K562 (cell line): ENCODE data around the gene KCNAB1. TPM values are rescaled to one million over a fixed set of nuclear protein-coding genes. Genes with fewer than 3 reads are reported as not detected.

Experiments used
- ATAC-seq: fragments of 200-7000 bp; cut with Tn5 transposase; 3 replicates; pipeline ENCODE4 v1.9.1; 2020; ENCODE audit warnings: moderate library complexity
- BruUV-seq: library from RNA; stranded (reverse); fragments of 400-500 nt; replicated peaks from 2 replicates; lab custom pipeline; 2021; lab: Mats Ljungman, UMichigan
- CTCF ChIA-PET: fragments of 300-600 bp; formaldehyde crosslinking; extraction: SDS; loops from one replicate; lab custom pipeline; 2021; ENCODE audit warnings: low intra/inter-chr PET ratio; lab: Yijun Ruan, JAX
- POLR2A ChIA-PET: fragments of 300-600, 350-650 bp; sonication (Branson Sonifier 250); formaldehyde crosslinking; extraction: SDS; loops from one replicate; lab custom pipeline; 2021; ENCODE audit warnings: antibody characterized with exemption, inconsistent platforms; lab: Yijun Ruan, JAX
- DNase-seq, 4 experiments: peaks; one replicate each; pipeline versions ENCODE4 v3.0.0 to v3.0.0-alpha.2; 2011 to 2018; ENCODE audit warnings: low spot score in 3 of 4, mixed read lengths in 3 of 4; ENCODE audit errors: extremely low read depth in 1 of 4
- FAIRE-seq: peaks from 2 replicates; lab custom pipeline; 2011; peaks lifted over from hg19 to GRCh38; lab: Jason Lieb, UNC
- H2AFZ ChIP-seq: 2 replicates; pipeline ENCODE4 v1.6.0; 2011; ENCODE audit warnings: low read depth, low read length, control low read depth, inconsistent platforms
- H3K27ac ChIP-seq: fragments of 200-600 bp; 3 replicates; pipeline ENCODE4 v1.8.0; 2011; ENCODE audit warnings: low read depth, mild to moderate bottlenecking, control low read depth, inconsistent platforms, low read length, moderate library complexity, mixed read lengths; ENCODE audit errors: extremely low read depth
- H3K27me3 ChIP-seq, 2 experiments: fragments of 300-600 bp in 1 of 2; 2 replicates in 1 of 2; 3 replicates in 1 of 2; pipeline versions ENCODE4 v1.6.0 to v1.8.0; 2011; ENCODE audit warnings: inconsistent platforms in 2 of 2, low read length in 2 of 2, mild to moderate bottlenecking in 1 of 2, mixed read lengths in 1 of 2, moderate library complexity in 1 of 2; ENCODE audit not compliant: control insufficient read depth in 2 of 2, insufficient read depth in 2 of 2
- H3K36me3 ChIP-seq: fragments of 300-600 bp; 3 replicates; pipeline ENCODE4 v1.8.0; 2011; ENCODE audit warnings: mild to moderate bottlenecking, low read length, inconsistent platforms; ENCODE audit not compliant: control insufficient read depth, insufficient read depth
- H3K4me1 ChIP-seq, 2 experiments: fragments of 200-600 bp in 1 of 2; replicated peaks in 1 of 2; 2 replicates in 1 of 2; 3 replicates in 1 of 2; pipeline versions ENCODE4 v1.5.1 to v1.8.0; 2011; ENCODE audit warnings: inconsistent platforms in 2 of 2, low read length in 2 of 2, mild to moderate bottlenecking in 1 of 2, mixed read lengths in 1 of 2, moderate library complexity in 1 of 2; ENCODE audit not compliant: control insufficient read depth in 2 of 2, insufficient read depth in 2 of 2
- H3K4me2 ChIP-seq: 2 replicates; pipeline ENCODE4 v1.6.1; 2011; ENCODE audit warnings: low read length, control low read depth, inconsistent platforms, mixed read lengths; ENCODE audit not compliant: insufficient read depth
- H3K4me3 ChIP-seq: fragments of 200-600 bp; sonication (generic), shearing (Covaris generic); 2 replicates; pipeline ENCODE4 v1.5.1; 2016; ENCODE audit warnings: control low read depth, inconsistent platforms
- H3K79me2 ChIP-seq: fragments of 200-600 bp; 3 replicates; pipeline ENCODE4 v1.8.0; 2011; ENCODE audit warnings: low read length, inconsistent platforms; ENCODE audit not compliant: control insufficient read depth, insufficient read depth
- H3K9ac ChIP-seq, 2 experiments: 2 replicates each; pipeline versions ENCODE4 v1.6.0 to v1.6.1; 2011; ENCODE audit warnings: low read depth in 2 of 2, low read length in 2 of 2, control low read depth in 1 of 2, inconsistent platforms in 1 of 2, mild to moderate bottlenecking in 1 of 2, mixed read lengths in 1 of 2; ENCODE audit not compliant: insufficient read depth in 1 of 2
- H3K9me1 ChIP-seq: one replicate; pipeline ENCODE4 v1.6.0; 2011; ENCODE audit warnings: inconsistent platforms, mild to moderate bottlenecking, low read length, moderate library complexity; ENCODE audit not compliant: control insufficient read depth, insufficient read depth
- H3K9me3 ChIP-seq: replicated peaks from 2 replicates; pipeline ENCODE4 v1.5.1; 2011; ENCODE audit warnings: low read depth, low read length, inconsistent platforms; ENCODE audit not compliant: control insufficient read depth, insufficient read depth
- H4K20me1 ChIP-seq: replicated peaks from 2 replicates; pipeline ENCODE4 v1.6.1; 2011; ENCODE audit warnings: low read length, inconsistent platforms, mixed read lengths; ENCODE audit not compliant: control insufficient read depth, insufficient read depth
- ARID1B ChIP-seq: fragments of 450-650 bp; IDR thresholded peaks from 2 replicates; pipeline ENCODE4 v1.6.1; 2016; ENCODE audit warnings: antibody characterized with exemption, mild to moderate bottlenecking, inconsistent platforms
- DACH1 ChIP-seq: fragments of 450-650 bp; IDR thresholded peaks from 2 replicates; pipeline ENCODE4 v1.6.1; 2018; ENCODE audit not compliant: partially characterized antibody
- KAT8 ChIP-seq: fragments of 450-650 bp; IDR thresholded peaks from 2 replicates; pipeline ENCODE4 v1.6.1; 2016; ENCODE audit warnings: low read depth, mild to moderate bottlenecking
- MBD1 ChIP-seq: fragments of 250-450 bp; sonication (Bioruptor Pico); IDR thresholded peaks from 2 replicates; pipeline ENCODE4 v1.8.0; 2022; ENCODE audit warnings: inconsistent platforms
- NR0B1 ChIP-seq: fragments of 450-650 bp; IDR thresholded peaks from one replicate; pipeline ENCODE4 v1.6.1; 2018; ENCODE audit warnings: mild to moderate bottlenecking, moderate library complexity; ENCODE audit not compliant: partially characterized antibody
- PKNOX1 ChIP-seq: fragments of 450-650 bp; IDR thresholded peaks from 2 replicates; pipeline ENCODE4 v1.6.1; 2016
- RBM34 ChIP-seq: fragments of 200-400 bp; formaldehyde crosslinking; IDR thresholded peaks from 2 replicates; pipeline ENCODE4 v1.6.1; 2018; ENCODE audit warnings: low read length, borderline replicate concordance; ENCODE audit not compliant: insufficient read depth
- RFX5 ChIP-seq: IDR thresholded peaks from 2 replicates; pipeline ENCODE4 v1.6.1; 2011; ENCODE audit warnings: low read depth, mild to moderate bottlenecking, improper control_type of control experiment, low read length
- SP1 ChIP-seq: sonication (generic); formaldehyde crosslinking; IDR thresholded peaks from 2 replicates; pipeline ENCODE4 v1.8.1; 2022; ENCODE audit warnings: mild to moderate bottlenecking, missing genetic modification reagents
- ZSCAN32 ChIP-seq: fragments of 450-650 bp; formaldehyde crosslinking; IDR thresholded peaks from 2 replicates; pipeline ENCODE4 v1.4.0; 2020; ENCODE audit warnings: mild to moderate bottlenecking, moderate library complexity
- WGBS: fragments of 100-300 bp; shearing (Covaris generic); methylation state at CpG from one replicate; pipeline ENCODE4 v1.1.6; 2016; ENCODE audit warnings: low coverage, mixed read lengths; ENCODE audit not compliant: insufficient coverage; ENCODE audit errors: missing lambda C conversion rate; 5-methylcytosine and 5-hydroxymethylcytosine counted together
- in situ Hi-C: fragments of 300-500 bp; cut with MboI; formaldehyde crosslinking; loops from 4 replicates; pipeline ENCODE4 v1.15.0; 2018; ENCODE audit warnings: inconsistent platforms, mixed read lengths
- intact Hi-C: fragments of 100-400 bp; cut with micrococcal nuclease; formaldehyde crosslinking; loops from 2 replicates; pipeline ENCODE4 v1.14.2; 2022
- polyA plus RNA-seq, 8 experiments: library from polyadenylated mRNA; depleted of rRNA in 4 of 8; stranded (reverse) in 5 of 8; unstranded in 3 of 8; fragments of >200 nt; fragmentation: Nextera tagmentation in 2 of 8; fragmentation: Illumina TruSeq in 1 of 8; extraction: Ambion mirVana in 2 of 8; extraction: Trizol in 1 of 8; gene quantifications; 2 replicates each; pipeline versions ENCODE4 v1.2.1 to v1.2.3, GENCODE V29; 2011 to 2014; ENCODE audit warnings: inconsistent platforms in 1 of 8, missing spikeins in 1 of 8
- total RNA-seq, 7 experiments: library from RNA; depleted of rRNA in 6 of 7; stranded (reverse); fragments of >200 nt in 6 of 7; fragmentation: Illumina TruSeq in 2 of 7; extraction: Trizol in 2 of 7; gene quantifications; 2 replicates each; pipeline versions ENCODE4 v1.2.1 to v1.2.3, GENCODE V29; 2011 to 2021; ENCODE audit warnings: low replicate concordance in 1 of 7

KCNAB1 gene
- total and polyA plus RNA-seq, 9 of the 15 experiments (the other 6 are each of a cell fraction or from before 2014, with no cell fraction given): 0.14 to 1.2 (median 0.51) TPM

- BruUV-seq: no TSS peak
- DNase-seq (no peak), ATAC-seq (no peak), FAIRE-seq (no peak)
- H3K4me2 ChIP-seq: no peak overlapping the region
- H3K79me2 ChIP-seq: no peaks in the 10 kb centered on the region
- H3K27me3 ChIP-seq: peaks cover 10 to 19% of the 10 kb centered on the region in 2 experiments
- ChIA-PET POLR2A (interaction anchor here (0.6 to 1.2 kb wide), 2 partner anchors 18 to 1842 kb away, joined by 3 read pairs; no protein-coding TSS in a partner anchor), CTCF (no interaction called here)
- H3K4me3 ChIP-seq: no peak overlapping the region
- no peak overlapping the region for H3K9ac ChIP-seq
- no peak overlapping the region for H3K27ac ChIP-seq
- H3K36me3 ChIP-seq: no peaks in the 10 kb centered on the region
- intact Hi-C loops (no loop called here), in situ Hi-C loops (no loop called here)
- H3K9me3 ChIP-seq: no peaks in the 10 kb centered on the region
- H3K4me1 ChIP-seq: no peaks in the 10 kb centered on the region
- H4K20me1 ChIP-seq: no peaks in the 10 kb centered on the region
- no peak overlapping the region for H2AFZ ChIP-seq
- 0% methylated on average over 4 of the region's 4 CpGs for WGBS
- no peaks in the 10 kb centered on the region for H3K9me1 ChIP-seq
- TF ChIP-seq DACH1 (peak; percentile 14), RBM34 (no peak)
Observed at GRCh38 chr3:156413293-156413892, 293.0 kb downstream of the KCNAB1 start.

GRCh38 chr3:156416846-156417558 is 296.6 kb downstream of the KCNAB1 start:
- Histone ChIP-seq H3K9ac (no peak overlapping the region), H2AFZ (no peak overlapping the region), H3K9me1 (no peaks in the 10 kb centered on the region), H3K27ac (no peak overlapping the region), H3K79me2 (no peaks in the 10 kb centered on the region), H3K4me3 (no peak overlapping the region), H3K4me2 (no peak overlapping the region), H3K27me3 (peaks cover 14 to 19% of the 10 kb centered on the region in 2 experiments; a peak in 4 of 5 replicates), H3K9me3 (no peaks in the 10 kb centered on the region), H3K36me3 (no peaks in the 10 kb centered on the region), H3K4me1 (no peaks in the 10 kb centered on the region), H4K20me1 (no peaks in the 10 kb centered on the region)
- no TSS peak for BruUV-seq
- ChIA-PET CTCF (interaction anchor here (0.7 kb wide), 1 partner anchor 406 kb away, joined by 3 read pairs; no protein-coding TSS in a partner anchor), POLR2A (interaction anchor here (0.6 to 1.7 kb wide), 4 partner anchors 10 to 40 kb away, joined by 3 to 6 read pairs (median 4); no protein-coding TSS in a partner anchor)
- ATAC-seq (no peak), DNase-seq (no peak), FAIRE-seq (no peak)
- in situ Hi-C loops (no loop called here), intact Hi-C loops (no loop called here)
- WGBS: 2% methylated on average over 3 of the region's 3 CpGs
- TF ChIP-seq KAT8 (no peak), SP1 (CRISPR knock-in tag) (no peak), MBD1 (CRISPR knock-in tag) (no peak), ARID1B (no peak), PKNOX1 (no peak), ZSCAN32 (no peak), RFX5 (no peak), NR0B1 (no peak)
